Lung microvascular endothelial cell (primary cell): ENCODE results near the gene TATDN2. TPM values are rescaled to one million over a fixed set of nuclear protein-coding genes. Genes with fewer than 3 reads are reported as not detected.
"Not testable (repeated sequence)": the region's sequence is repeated elsewhere in the genome, so short reads cannot be mapped to it uniquely, and the experiment has no call there.

Source experiments
- DNase-seq, 2 donors: peaks; one replicate each; pipeline versions ENCODE4 v3.0.0 to v3.0.0-alpha.2; 2010; ENCODE audit warnings: low read depth in 2 of 2
- total RNA-seq: library from RNA; depleted of rRNA; stranded (reverse); fragments of >200 nt; gene quantifications from 2 replicates; pipeline ENCODE4 v1.2.1, GENCODE V29; 2014

TATDN2 gene
- total RNA-seq, 1 donor from 2014 or later, result 8.9 TPM

DNA sequence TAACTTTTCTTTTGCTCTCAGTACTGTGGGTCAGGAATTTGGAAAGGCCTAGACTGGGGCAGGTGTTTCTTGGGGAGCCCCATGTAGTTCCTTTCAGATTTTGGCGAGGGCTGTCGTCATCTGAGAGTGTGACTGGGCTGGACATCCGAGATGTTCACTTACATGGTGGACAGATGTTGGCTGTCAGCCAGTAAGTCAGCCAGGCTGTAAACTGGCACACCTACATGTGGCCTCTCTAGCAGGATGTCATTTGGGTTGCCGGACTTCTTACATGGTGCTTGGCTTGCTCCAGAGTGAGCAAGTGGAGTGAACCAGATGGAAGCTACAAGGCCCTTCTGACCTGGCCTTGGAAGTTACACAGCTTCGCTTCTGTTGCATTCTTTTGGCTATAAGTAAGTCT, 20.7 kb downstream of the TATDN2 start:
- no peak for DNase-seq

- DNase-seq, result no peak
Measured at GRCh38 chr3:10269443-10269842, 21.2 kb downstream of the TATDN2 start.

DNA sequence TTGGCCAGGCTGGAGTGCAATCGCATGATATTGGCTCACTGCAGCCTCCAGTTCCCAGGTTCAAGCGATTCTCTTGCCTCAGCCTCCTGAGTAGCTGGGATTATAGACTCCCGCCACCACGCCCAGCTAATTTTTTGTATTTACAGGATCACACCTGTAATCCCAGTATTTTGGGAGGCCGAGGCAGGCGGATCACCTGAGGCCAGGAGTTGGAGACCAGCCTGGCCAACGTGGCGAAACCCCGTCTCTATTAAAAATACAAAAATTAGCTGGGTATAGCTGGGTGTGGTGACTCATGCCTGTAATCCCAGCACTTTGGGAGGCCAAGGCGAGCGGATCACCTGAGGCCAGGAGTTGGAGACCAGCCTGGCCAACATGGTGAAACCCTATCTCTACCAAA, 24.2 kb downstream of the TATDN2 start:
- DNase-seq, result not testable (repeated sequence)

DNA sequence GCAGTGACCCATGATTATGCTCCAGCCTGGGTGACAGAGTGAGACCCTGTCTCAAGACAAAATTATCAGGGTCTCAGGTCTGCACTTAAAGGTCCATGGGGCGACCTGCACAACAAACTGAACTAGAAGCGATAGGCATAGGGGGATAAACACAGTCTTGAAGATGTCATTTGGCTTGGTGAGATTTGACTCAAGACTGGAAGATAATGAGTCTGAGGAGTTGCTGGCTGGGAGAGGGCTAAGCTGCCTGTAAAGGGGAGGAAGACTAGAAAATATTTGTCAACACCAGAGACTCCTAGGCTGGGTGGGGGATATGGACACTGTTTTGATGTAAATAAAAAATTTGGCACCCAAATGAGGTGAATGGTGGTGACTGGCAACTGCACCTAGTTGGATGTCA, 24.7 kb downstream of the TATDN2 start:
- DNase-seq, result no peak

- peak in 1 of 2 donors; percentile 27 for DNase-seq
Measured at GRCh38 chr3:10273702-10274305, 25.5 kb downstream of the TATDN2 start.

- no peak for DNase-seq
Measured at GRCh38 chr3:10274601-10275000, 26.3 kb downstream of the TATDN2 start.

- no peak for DNase-seq
Measured at GRCh38 chr3:10277115-10277625, 28.9 kb downstream of the TATDN2 start.

- no peak for DNase-seq
Measured at GRCh38 chr3:10278501-10278900, 30.2 kb downstream of the TATDN2 start.

DNA sequence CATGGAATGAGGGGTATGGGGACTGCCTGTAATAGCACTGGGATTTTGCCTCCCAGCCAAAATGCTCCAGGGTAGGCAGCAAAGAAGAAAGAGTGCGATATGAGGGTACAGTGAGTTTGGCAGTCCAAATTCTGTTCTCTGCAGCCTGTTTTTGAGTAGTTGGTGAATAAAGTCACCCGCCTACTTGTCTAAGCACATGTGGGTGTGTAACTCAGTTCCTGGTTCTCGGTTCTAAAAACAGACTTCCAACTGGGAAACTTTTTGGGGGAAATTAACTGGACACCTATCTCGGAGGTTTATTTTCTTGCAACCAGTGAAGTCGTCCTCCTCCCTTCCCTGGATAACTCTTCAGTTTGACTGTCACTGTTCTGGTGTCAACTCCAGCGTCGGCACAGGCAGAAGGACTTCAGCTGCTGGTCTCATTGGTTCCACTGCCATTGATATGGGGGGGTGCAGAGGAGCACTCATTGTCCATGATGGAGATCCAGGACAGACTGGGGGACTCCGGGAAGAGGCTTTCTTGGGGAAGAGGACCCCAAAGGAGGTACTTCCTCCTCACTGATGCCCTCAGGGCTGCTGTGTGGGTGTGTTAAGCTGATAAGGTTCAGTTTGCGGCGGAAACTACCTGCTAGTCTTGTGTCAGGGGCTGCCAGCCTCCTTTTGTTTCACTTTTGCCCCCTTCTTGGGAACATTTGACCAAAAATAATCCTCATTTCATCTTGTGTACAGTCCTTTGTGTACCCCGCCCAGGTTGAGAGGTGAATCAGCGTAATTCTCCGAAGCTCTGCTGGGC, 31.3 kb downstream of the TATDN2 start:
- no peak for DNase-seq

GRCh38 chr3:10280177-10280529, 31.9 kb downstream of the TATDN2 start:
- no peak for DNase-seq

DNA sequence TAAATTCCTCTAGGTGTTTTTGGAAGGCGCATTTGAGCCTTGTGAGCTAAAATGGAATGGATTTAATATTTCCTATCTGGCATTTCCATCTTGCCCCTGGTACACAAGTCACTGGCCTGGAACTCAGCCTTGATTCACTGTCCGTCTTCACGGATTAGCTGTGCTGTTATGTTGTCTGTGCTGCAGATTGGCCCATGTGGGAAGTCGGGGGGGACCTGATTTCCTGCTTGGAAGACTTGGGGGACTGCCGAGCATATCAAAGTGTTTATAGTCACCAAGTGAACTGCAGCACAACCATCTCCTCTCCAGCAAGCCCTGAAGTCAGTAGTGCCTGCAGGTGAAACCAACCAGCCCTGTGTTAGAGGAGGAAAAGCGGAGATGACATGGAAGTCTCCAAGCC, 32.3 kb downstream of the TATDN2 start:
- DNase-seq, result no peak

DNA sequence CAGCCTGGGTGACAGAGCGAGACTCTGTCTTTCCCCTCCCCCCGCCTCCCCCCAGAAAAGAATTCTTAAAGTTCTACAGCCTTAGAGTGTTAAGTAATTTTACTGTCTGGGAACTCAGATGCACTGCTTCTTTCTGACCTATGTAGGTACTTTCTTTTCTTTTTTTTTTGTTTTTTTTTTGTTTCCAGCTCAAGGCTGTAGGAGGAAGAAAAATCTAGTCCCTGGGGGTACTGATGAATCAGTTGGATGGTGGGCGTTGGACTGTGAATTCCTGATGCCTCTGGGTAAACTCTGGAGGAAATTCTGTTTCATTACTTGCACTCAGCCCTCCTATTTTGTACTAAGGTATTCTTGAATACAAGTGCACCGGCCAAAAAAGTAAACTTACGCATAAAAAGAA, 33.7 kb downstream of the TATDN2 start:
- no peak for DNase-seq

DNA sequence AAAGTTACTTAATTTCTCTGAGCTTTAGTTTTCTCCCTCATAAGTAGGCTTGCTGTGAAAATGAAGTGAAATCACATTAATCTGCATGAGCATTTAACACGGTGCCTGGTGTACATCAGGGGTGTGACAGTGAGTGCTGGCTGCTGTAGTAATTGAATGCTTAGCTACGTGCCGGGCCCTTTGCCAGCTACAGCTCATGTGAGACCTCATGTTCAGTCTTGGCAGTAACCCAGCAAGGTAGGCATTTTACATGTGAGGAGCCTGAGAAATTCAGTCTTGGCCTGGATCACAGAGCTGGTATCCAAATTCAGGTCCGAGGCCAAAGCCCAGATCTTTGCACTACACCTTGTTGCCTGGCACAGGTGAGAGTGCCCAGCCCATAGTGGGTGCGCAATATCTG, 35.4 kb downstream of the TATDN2 start:
- DNase-seq, result no peak

DNA sequence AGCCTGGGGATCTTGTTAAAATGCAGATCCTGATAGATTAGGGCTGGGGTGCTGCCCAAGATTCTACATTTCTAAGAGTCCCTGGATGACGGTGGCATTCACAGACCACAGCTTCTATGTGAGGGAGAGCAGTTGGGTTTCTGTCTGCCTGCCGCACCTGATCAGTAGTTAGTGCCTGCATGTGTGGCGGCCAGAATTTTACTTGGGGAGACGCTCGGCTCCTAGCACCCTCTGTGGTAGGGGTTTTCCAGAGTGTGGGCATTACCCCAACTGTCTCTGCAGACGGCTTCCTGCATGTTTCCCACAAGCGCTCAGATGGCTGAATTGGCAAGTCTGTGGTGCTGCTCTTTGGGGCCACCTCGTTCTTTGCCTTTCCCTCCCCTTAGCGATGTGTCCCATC, 36.2 kb downstream of the TATDN2 start:
- no peak for DNase-seq

DNA sequence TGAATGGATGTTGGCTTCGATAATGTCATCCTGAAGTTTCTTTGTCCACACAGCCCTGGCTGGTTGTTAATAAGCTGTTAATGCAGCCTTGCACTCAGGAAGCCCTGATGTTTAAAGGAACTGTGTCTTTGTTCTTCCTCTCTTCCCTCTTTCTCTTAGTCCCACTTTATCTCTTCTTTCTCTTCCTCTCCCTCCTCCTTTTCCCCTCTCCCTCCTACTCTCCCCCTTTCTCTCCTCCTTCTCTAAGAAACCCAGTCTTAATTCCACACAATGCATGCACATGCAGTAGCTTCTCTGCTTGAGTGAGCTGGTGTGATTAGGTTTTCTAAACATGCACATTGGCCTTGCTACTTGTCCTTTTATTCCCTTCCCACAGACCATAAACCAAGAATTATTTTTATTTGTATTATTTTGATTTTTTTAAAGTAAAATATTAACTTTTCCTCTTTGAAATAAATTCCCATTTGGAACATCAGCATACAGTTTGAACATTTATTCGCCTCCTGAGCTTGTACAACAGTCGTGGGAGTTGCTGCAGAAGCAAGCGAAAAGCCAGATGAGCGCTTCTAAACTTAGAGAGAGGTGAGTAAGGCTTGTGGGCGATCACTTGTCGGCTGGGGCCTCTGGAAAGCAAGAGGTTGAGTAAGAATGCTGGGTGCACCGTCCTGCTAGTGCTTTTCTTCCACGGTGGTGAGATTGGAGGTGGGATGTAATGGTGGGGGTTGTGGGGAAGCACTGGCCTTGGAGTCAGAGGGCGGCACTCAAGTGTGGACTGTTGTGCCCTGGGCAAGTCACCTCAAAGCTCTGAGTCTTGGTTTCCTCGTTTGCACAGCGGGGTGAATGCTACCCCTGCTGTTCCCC, 37.2 kb downstream of the TATDN2 start:
- no peak for DNase-seq

DNA sequence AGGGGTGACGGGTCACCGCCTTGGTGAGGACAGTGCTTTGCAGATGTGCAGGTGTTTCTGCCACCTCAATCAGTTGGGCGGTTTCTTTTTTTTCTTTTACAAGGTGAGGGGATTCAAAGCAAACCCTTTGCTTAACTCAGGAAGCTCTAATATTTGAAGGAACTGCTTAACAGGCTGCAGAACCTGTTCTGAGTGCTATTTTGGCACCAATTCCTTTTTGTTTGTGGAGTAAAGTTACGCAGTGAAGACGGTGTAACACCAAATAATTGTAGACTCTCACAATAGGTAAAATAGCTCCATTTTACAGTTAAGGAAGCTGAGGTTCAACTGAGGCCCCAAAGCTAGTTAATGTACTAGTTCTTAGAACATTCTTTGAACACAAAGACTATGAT, 37.9 kb downstream of the TATDN2 start:
- no peak for DNase-seq

DNA sequence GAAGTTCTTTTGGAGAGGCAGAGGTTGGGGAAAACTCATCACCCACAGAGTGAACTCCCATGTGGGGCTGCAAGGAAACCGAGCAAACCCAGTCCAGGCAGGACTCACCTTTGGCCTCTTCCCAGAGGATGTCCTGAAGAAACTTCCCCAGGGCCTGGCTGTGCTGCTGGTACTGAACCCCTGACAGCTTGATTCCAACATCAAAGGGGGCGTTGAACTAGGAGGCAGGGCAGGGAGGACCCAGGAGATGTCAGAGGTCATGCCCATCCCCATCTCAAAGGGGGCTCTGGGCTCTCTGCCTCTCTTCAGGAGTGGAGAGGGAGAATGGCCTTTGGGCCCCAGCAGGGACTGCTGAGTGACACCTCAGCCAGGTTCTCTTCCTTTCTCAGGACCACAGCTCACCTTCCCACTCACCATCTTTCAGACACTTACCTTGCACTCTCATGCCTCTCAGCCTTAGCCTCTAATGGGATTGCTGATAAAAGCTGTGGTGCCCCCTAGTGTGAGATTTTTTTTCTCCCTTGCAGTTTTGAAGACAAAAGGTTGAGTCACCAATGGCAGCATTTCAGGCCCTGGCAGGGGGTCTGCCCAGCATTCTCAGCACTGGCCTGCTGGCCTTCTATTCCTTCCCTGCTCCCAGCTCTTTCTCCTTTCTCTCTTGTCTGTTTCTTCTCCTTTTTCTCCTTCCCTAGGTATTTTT, 38.5 kb downstream of the TATDN2 start:
- DNase-seq, result peak; percentile 31 to 78

GRCh38 chr3:10287936-10288574, 39.8 kb downstream of the TATDN2 start:
- no peak for DNase-seq

GRCh38 chr3:10288575-10288960, 40.3 kb downstream of the TATDN2 start:
- DNase-seq, result no peak

DNA sequence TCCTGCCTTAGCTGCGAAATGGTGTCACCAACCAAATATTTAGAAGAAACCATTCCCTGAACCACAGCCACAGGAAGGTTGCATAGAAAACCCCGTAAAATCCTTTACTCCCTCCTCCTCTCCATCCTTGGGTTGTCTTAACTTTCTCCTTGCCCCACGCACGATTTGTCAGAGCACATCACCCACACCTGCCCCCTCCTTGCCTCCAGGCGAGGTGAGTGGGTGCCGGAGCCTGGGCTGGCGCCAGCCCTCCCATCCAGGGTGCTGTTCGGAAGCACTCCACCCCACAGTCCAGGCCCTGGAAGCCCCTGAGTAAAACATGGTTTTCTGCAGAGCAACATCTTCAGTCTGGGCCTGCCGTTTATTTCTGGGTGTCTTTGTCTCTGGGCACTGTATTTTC, 40.8 kb downstream of the TATDN2 start:
- no peak for DNase-seq

DNA sequence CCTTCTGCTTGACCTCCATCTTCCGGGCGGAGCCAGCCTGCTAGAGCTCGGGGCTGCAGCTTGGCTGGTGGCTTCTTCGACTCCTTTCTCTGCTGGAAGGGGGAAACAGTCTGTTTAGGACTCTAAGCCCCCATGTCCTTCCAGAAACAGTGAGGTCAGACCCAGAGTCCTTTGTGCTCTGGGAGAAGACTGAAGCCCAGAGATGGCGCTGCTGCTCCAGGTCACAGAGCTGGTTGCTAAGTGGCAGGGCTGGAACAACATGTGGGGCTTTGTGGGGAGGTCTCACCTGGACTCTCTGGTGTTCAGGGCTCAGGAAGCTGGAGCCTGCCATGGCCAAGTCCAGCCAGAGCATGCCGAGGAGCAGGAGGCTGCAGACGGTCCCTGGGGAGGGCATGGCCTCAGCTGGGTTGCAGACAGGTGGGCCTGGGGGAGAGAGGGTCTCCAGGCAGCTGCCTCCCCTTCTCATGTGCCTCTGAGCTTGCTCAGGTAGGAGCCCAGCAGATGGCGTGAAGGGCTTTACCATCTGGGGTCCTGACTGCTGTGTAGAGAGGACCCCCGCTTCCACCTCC, 41.6 kb downstream of the TATDN2 start:
- DNase-seq, result no peak
